Effector memory CD8-positive, alpha-beta T cell (primary cell): Measurements from ENCODE around the gene TOR4A.
"Not testable (repeated sequence)": the region's sequence is repeated elsewhere in the genome, so short reads cannot be mapped to it uniquely, and the experiment has no call there.

Experiments used
- ATAC-seq: fragments of 150-1000 bp; cut with Tn5 transposase; replicated peaks from 2 replicates; pipeline ENCODE4 v1.10.0; 2021; ENCODE audit warnings: mild to moderate bottlenecking, moderate library complexity
- DNase-seq, 3 experiments: peaks; one replicate each; pipeline ENCODE4 v3.0.0; 2021
- H3K27ac Mint-ChIP-seq, 2 donors: one replicate each; pipeline ENCODE4 v1.8.0; 2022; ENCODE audit warnings: mild to moderate bottlenecking in 2 of 2, mixed read lengths in 2 of 2, moderate library complexity in 2 of 2
- H3K27me3 Mint-ChIP-seq, 2 donors: one replicate each; pipeline ENCODE4 v1.8.0; 2022; ENCODE audit warnings: mixed read lengths in 2 of 2
- H3K36me3 Mint-ChIP-seq: one replicate; pipeline ENCODE4 v1.8.0; 2022; ENCODE audit warnings: mild to moderate bottlenecking, moderate library complexity, mixed read lengths; ENCODE audit not compliant: insufficient read depth
- H3K4me1 Mint-ChIP-seq, 2 donors: one replicate each; pipeline ENCODE4 v1.8.0; 2022; ENCODE audit warnings: low read depth in 2 of 2, mixed read lengths in 2 of 2
- H3K4me3 Mint-ChIP-seq, 2 donors: one replicate each; pipeline ENCODE4 v1.8.0; 2022; ENCODE audit warnings: mild to moderate bottlenecking in 2 of 2, mixed read lengths in 2 of 2, moderate library complexity in 2 of 2
- H3K9me3 Mint-ChIP-seq, 2 donors: one replicate each; pipeline ENCODE4 v1.8.0; 2022; ENCODE audit warnings: mixed read lengths in 2 of 2

Gene TOR4A

GRCh38 chr9:137234055-137234697 lies 43.4 kb upstream of the TOR4A start:
- ATAC-seq, result no peak
- Mint-ChIP-seq H3K4me1 (peaks cover 7 to 11% of the 10 kb centered on the region in 2 donors), H3K36me3 (no peaks in the 10 kb centered on the region), H3K9me3 (no peaks in the 10 kb centered on the region), H3K4me3 (no peak overlapping the region), H3K27me3 (peaks cover 9 to 28% of the 10 kb centered on the region in 2 donors), H3K27ac (no peak overlapping the region)
- no peak for DNase-seq

DNA sequence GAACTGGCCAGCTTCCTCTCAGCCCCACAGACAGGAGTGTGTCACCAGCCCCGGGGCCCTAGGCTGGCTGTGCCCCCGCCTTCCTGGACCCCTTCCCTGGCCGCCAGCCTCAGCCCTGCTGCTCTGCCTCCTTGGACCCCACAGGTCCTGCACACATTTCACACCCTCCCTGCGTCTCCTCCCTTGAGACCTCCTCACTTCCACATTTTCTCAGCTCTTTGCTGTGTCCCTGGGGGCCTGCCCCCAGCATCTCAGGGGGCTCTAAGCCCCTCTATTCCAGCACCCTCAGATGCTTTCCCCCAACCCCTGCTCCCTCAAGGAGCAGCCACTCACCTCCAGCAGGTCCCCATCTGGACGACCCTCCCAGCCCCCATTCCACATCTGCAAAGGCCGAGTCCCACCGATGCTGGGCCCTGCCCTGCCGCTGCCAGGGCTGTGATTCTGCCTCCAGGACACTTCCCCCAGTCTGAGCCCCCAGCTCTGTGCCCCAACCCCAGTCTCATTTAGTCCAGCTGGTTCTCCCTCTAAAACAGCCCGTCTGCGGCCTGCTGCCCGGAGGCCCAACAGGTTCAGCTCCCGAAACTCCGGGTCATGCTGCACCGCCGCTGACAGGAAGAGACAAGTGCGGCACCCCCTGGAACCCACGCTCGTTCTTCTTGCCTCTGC lies 42.6 kb upstream of the TOR4A start:
- Mint-ChIP-seq H3K4me3 (no peak overlapping the region), H3K27me3 (peaks cover 9 to 28% of the 10 kb centered on the region in 2 donors), H3K9me3 (no peaks in the 10 kb centered on the region), H3K4me1 (peaks cover 9 to 11% of the 10 kb centered on the region in 2 donors), H3K27ac (no peak overlapping the region), H3K36me3 (peaks cover 4% of the 10 kb centered on the region)
- ATAC-seq (no peak), DNase-seq (no peak)

DNA sequence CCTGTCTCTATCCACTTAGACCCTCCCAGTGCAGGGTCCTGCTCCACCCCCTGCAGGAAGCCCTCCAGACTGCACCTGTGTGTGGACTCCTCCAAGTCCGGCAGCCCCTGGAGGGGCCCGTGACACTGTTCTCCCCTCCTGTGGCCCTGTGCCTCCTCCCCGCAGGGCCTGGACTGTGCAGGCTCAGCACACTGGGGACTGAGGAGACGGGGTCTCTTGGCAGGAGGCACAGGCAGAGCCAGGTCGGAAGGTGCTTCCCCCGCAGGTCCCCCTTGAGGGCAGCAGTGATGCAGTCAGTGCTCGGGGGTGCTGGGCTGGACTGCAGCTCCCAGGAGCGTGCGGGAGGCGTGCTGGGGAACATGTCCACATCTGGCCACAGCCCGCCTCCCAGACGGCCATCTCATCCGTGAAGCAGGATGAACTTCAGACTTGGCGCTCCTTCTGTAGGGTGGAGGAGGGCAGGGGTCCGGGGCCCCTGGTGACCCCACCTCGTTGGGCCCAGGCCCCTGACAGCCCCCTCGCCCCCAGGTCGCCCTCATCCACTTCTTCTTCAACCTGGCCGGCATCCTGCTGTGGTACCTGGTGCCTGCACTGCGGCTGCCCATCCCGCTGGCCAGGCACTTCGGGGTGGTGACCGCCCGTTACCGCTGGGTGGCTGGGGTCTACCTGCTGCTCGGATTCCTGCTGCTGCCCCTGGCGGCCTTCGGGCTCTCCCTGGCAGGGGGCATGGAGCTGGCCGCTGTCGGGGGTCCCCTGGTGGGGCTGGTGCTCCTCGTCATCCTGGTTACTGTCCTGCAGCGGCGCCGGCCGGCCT lies 41.9 kb upstream of the TOR4A start:
- Mint-ChIP-seq H3K27me3 (peaks cover 9 to 28% of the 10 kb centered on the region in 2 donors), H3K36me3 (peaks cover 4% of the 10 kb centered on the region), H3K9me3 (no peaks in the 10 kb centered on the region), H3K4me1 (peaks cover 9 to 11% of the 10 kb centered on the region in 2 donors), H3K4me3 (no peak overlapping the region), H3K27ac (no peak overlapping the region)
- DNase-seq (no peak), ATAC-seq (no peak)

DNA sequence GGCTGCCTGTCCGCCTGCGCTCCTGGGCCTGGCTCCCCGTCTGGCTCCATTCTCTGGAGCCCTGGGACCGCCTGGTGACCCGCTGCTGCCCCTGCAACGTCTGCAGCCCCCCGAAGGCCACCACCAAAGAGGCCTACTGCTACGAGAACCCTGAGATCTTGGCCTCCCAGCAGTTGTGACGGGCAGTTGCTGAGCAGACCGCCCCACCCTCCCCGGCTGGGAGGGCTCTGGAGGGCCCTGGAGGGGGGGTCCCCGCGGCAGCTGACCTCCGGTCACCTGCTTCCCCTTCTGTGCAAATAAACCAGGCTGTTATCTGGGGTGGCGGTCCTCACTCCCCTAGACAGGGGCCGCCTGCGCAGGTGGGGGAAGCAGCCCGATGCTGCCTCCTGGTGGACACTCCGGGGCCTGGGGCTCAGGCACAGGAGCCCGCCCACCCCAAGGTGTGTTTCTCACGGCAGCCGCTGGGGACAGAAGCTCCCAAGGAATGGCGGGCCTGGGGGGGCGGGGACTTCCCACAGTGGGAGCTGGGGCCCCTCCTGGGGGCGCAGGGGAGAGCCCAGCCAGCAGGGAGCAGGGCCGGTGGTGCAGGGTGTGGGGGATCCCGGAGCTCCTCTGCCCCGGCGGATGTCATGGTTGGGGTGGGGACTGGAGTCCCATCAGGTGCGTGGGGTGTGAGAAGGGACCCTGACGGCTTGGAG lies 41.1 kb upstream of the TOR4A start:
- Mint-ChIP-seq H3K27me3 (peaks cover 9 to 23% of the 10 kb centered on the region in 2 donors), H3K4me3 (no peak overlapping the region), H3K27ac (no peak overlapping the region), H3K9me3 (no peaks in the 10 kb centered on the region), H3K36me3 (peaks cover 11% of the 10 kb centered on the region), H3K4me1 (peaks cover 11 to 16% of the 10 kb centered on the region in 2 donors)
- DNase-seq, result peak; percentile 87 to 89 (median 88)
- peak; percentile 27 for ATAC-seq

DNA sequence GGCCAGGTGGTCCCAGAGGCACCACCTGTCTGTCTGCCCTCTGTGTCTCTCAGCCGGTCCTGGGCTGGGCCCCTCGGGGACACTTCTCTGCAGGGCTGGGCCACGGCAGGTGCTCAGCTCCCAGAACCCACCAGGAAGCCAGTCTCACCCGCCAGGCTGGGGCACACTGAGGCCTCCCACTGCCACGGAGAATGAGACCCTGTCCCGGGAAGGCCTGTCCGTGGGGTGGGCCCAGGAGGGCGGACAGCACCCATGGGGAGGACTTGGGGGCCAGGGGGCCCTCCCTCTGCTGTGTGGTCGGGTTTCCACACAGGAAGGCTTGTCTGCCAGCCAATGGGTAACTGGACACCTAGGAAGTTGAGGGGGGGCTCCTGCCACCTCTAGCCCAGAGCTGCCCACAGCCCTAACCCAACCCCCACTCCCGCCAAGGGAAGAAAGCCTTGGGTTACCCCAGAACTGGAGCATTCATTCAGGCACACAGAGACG lies 40.5 kb upstream of the TOR4A start:
- DNase-seq (no peak), ATAC-seq (no peak)
- no peak overlapping the region for H3K27ac Mint-ChIP-seq
- peaks cover 15% of the 10 kb centered on the region for H3K36me3 Mint-ChIP-seq
- H3K27me3 Mint-ChIP-seq, result peaks cover 4 to 17% of the 10 kb centered on the region in 2 donors
- H3K9me3 Mint-ChIP-seq, result no peaks in the 10 kb centered on the region
- peaks cover 11 to 16% of the 10 kb centered on the region in 2 donors for H3K4me1 Mint-ChIP-seq
- no peak overlapping the region for H3K4me3 Mint-ChIP-seq

DNA sequence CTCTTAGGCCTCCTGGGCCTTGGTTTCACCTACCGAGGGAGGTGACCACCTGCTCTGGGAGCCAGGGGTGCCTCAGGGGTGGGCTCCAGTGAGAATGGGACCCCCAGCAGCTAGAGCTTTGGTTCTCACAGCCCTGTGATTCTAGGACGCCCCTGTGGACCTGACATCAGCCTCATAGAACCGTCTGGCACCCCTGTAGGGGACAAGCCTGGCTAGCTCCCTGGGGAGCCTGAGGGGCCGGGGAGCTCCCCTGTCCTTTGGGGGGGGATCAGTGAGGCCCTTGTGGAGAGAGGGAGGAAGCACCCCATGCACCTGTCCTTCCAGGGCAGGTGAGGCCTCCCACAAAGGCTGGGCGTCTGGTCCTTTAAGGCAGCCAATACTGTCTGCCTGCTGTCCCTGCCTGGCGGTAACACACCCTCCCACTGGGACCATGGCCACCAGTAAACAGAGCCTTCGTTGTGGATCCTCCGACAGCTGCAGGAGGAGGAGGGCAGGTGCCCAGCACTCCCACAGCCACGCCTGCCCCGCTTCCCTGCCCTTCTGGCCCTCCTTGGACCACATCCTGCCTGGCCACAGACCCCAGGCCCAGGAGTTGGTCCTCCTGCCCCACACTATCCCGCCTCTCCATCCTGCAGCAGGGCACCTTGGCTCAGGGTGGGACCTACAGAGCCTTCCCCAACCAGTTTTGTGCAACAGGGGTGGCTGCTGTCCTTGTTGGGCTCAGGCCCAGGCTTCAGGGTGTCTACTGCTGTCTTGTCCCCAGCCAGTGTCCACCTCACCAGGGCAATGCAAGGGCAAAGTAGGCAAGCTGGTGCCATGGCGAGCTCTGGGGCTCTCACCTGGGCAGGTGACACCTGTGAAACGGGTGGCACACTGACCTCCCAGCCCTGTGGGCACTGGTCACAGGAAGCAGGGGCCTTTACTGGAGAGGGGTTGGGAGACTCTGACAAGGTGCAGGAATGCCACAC lies 39.5 kb upstream of the TOR4A start:
- H3K36me3 Mint-ChIP-seq, result peaks cover 26% of the 10 kb centered on the region
- DNase-seq (no peak), ATAC-seq (no peak)
- H3K4me3 Mint-ChIP-seq, result peak overlapping the region in 1 of 2 donors; percentile 19
- peaks cover 18 to 19% of the 10 kb centered on the region in 2 donors for H3K4me1 Mint-ChIP-seq
- peak overlapping the region in 1 of 2 donors; percentile 82 for H3K27ac Mint-ChIP-seq
- no peaks in the 10 kb centered on the region for H3K9me3 Mint-ChIP-seq
- H3K27me3 Mint-ChIP-seq, result peaks cover 0 to 14% of the 10 kb centered on the region in 2 donors

GRCh38 chr9:137239541-137240200 lies 37.9 kb upstream of the TOR4A start:
- not testable (repeated sequence) for DNase-seq, H3K9me3 Mint-ChIP-seq, ATAC-seq
- peaks cover 38% of the 10 kb centered on the region for H3K36me3 Mint-ChIP-seq
- H3K27ac Mint-ChIP-seq, result peak overlapping the region in 1 of 2 donors; percentile 97
- peak overlapping the region; percentile 86 to 97 for H3K4me3 Mint-ChIP-seq
- H3K27me3 Mint-ChIP-seq, result peaks cover 0 to 10% of the 10 kb centered on the region in 2 donors
- H3K4me1 Mint-ChIP-seq, result peaks cover 23 to 26% of the 10 kb centered on the region in 2 donors

GRCh38 chr9:137240318-137240840 lies 37.1 kb upstream of the TOR4A start:
- Mint-ChIP-seq H3K27me3 (peaks cover 0 to 3% of the 10 kb centered on the region in 2 donors), H3K9me3 (no peaks in the 10 kb centered on the region), H3K4me3 (peak overlapping the region; percentile 86 to 97), H3K27ac (peak overlapping the region; percentile 91 to 97), H3K36me3 (peaks cover 38% of the 10 kb centered on the region), H3K4me1 (peaks cover 20 to 22% of the 10 kb centered on the region in 2 donors)
- DNase-seq, result peak in 2 of 3 experiments; percentile 65 to 70
- ATAC-seq, result peak; percentile 40

- Mint-ChIP-seq H3K27me3 (no peaks in the 10 kb centered on the region), H3K4me3 (peak within 1 kb of the TSS; percentile 86 to 97), H3K4me1 (peaks cover 19 to 22% of the 10 kb centered on the region in 2 donors), H3K27ac (peak within 1 kb of the TSS; percentile 91 to 97), H3K36me3 (peaks cover 38% of the 10 kb centered on the region), H3K9me3 (no peaks in the 10 kb centered on the region)
- peak; percentile 74 for ATAC-seq
- peak; percentile 94 to 96 (median 96) for DNase-seq
Observed at GRCh38 chr9:137240841-137241489, 36.6 kb upstream of the TOR4A start, which contains the start of gene TUBB4B. TUBB4B (plus strand) TSS chr9:137241287; CDS start chr9:137241361, 74 bp downstream.

- Mint-ChIP-seq H3K27me3 (no peaks in the 10 kb centered on the region), H3K9me3 (no peaks in the 10 kb centered on the region), H3K4me1 (peaks cover 19 to 22% of the 10 kb centered on the region in 2 donors), H3K4me3 (peak overlapping the region; percentile 86 to 97), H3K27ac (peak overlapping the region; percentile 91 to 97), H3K36me3 (peaks cover 38% of the 10 kb centered on the region)
- ATAC-seq (peak; percentile 15), DNase-seq (peak in 2 of 3 experiments; percentile 41 to 51)
Observed at GRCh38 chr9:137241490-137242268, 35.8 kb upstream of the TOR4A start.
